Heart right ventricle (tissue), 16 donors: Measurements from ENCODE around the gene CGAS. TPM values are rescaled to one million over a fixed set of nuclear protein-coding genes. Genes with fewer than 3 reads are reported as not detected.

ENCODE experiments used
- ATAC-seq, 8 donors: fragments of 200-7000 bp; cut with Tn5 transposase; one replicate each; pipeline ENCODE4 v1.9.1; 2020; ENCODE audit warnings: mild to moderate bottlenecking in 8 of 8, moderate library complexity in 8 of 8, moderate number of reproducible peaks in 1 of 8
- DNase-seq, 2 donors: peaks; one replicate each; pipeline ENCODE4 v3.0.0-alpha.2; 2020
- H3K27ac ChIP-seq, 10 donors: fragments of 200-600 bp; sonication (generic) in 2 of 10; one replicate each; pipeline versions ENCODE4 v1.5.0 to v1.8.0; 2020 to 2022; ENCODE audit warnings: mild to moderate bottlenecking in 3 of 10
- H3K27me3 ChIP-seq, 7 donors: fragments of 200-600 bp; one replicate each; pipeline ENCODE4 v1.8.0; 2021 to 2022; ENCODE audit warnings: mild to moderate bottlenecking in 2 of 7
- H3K36me3 ChIP-seq, 9 donors: fragments of 200-600 bp; sonication (generic) in 1 of 9; one replicate each; pipeline versions ENCODE4 v1.5.0 to v1.8.0; 2020 to 2022; ENCODE audit warnings: mild to moderate bottlenecking in 2 of 9
- H3K4me1 ChIP-seq, 9 donors: fragments of 200-600 bp; sonication (generic) in 1 of 9; one replicate each; pipeline versions ENCODE4 v1.5.0 to v1.8.0; 2020 to 2022; ENCODE audit warnings: mild to moderate bottlenecking in 4 of 9
- H3K4me3 ChIP-seq, 10 donors: fragments of 200-600 bp; sonication (generic) in 2 of 10; one replicate each; pipeline versions ENCODE4 v1.5.0 to v1.8.0; 2020 to 2022; ENCODE audit warnings: mild to moderate bottlenecking in 7 of 10, moderate library complexity in 2 of 10
- H3K9me3 ChIP-seq, 11 donors: fragments of 200-600 bp in 10 of 11; sonication (generic) in 2 of 11; one replicate each; pipeline versions ENCODE4 v1.5.0 to v1.8.0; 2013 to 2022; ENCODE audit warnings: mild to moderate bottlenecking in 2 of 11, control low read depth in 1 of 11, moderate library complexity in 1 of 11
- WGBS, 2 donors: extraction: QIAGEN DNeasy Blood & Tissue Kit; methylation state at CpG; one replicate each; pipeline ENCODE4 v1.1.7; 2013; ENCODE audit warnings: inconsistent platforms in 1 of 2; 5-methylcytosine and 5-hydroxymethylcytosine counted together
- intact Hi-C, 10 donors: fragments of 100-400 bp; cut with DNase I; formaldehyde crosslinking; loops; one replicate each; pipeline versions ENCODE4 v1.11.1 to v1.14.2; 2022
- polyA plus RNA-seq, 2 donors: library from polyadenylated mRNA; stranded (reverse); fragments of 200-250 nt; gene quantifications; one replicate each; pipeline ENCODE4 v1.2.3, GENCODE V29; 2013
- total RNA-seq, 10 donors: library from RNA; stranded (reverse); fragmentation: NEBNext Ultra II Directional in 3 of 10; extraction: Animal tissue kit (Norgen Biotek cat#: 25700) in 3 of 10; gene quantifications; one replicate each; pipeline versions ENCODE4 v1.2.1 to v1.2.4, GENCODE V29; 2021 to 2023
- TF ChIP-seq, protein P1 (sequence below), 9 donors: fragments of 200-600 bp; sonication (generic) in 2 of 9; IDR thresholded peaks; one replicate each; pipeline versions ENCODE4 v1.5.0 to v1.8.0; 2021 to 2022; ENCODE audit warnings: antibody characterized with exemption in 9 of 9, mild to moderate bottlenecking in 5 of 9, moderate library complexity in 1 of 9
- donor health status: Arrhythmogenic right ventricular cardiomyopathy.
- donor health status: ischemic (EF 13 %, LVEDD 7.1; RV severe dilation, severe dysfunction).
- donor health status: healthy with polysubstance abuse.
- donor health status: DM: no; HTN: yes; CAD: no.
- donor health status: DM: no; HTN: no; CAD: no.
- donor health status: ischemic (EF 25% LVEDD 6.9; RV normal size, moderate dysfunction).
- donor health status: ischemic (EF 25% LVEDD 5.7; RV mildly dilated, moderate dysfunction).
- donor health status: healthy.
- donor health status: DM: yes; HTN: yes; CAD: no.
- donor health status: Ischemic cardiomyopathy.
- donor health status: ischemic (EF 35%, LVEDD 5.7; RV mildly dilated, moderate dysfunction).
- donor health status: nonischemic (EF 11% LVEDD 7.7; RV severe dilation, severe dysfunction).
- donor health status: DM: yes; HTN: yes; CAD: no.
- donor health status: PGD.
- donor health status: ischemic (EF 29% LVEDD 5.4; RV normal size, mild dysfunction).
- donor health status: nonischemic (EF 23%, LVEDD 6.1; RV moderate dilation, normal function).

The CGAS gene
- total and polyA plus RNA-seq, 12 donors: 0.46 to 4.1 (median 1.1) TPM

DNA sequence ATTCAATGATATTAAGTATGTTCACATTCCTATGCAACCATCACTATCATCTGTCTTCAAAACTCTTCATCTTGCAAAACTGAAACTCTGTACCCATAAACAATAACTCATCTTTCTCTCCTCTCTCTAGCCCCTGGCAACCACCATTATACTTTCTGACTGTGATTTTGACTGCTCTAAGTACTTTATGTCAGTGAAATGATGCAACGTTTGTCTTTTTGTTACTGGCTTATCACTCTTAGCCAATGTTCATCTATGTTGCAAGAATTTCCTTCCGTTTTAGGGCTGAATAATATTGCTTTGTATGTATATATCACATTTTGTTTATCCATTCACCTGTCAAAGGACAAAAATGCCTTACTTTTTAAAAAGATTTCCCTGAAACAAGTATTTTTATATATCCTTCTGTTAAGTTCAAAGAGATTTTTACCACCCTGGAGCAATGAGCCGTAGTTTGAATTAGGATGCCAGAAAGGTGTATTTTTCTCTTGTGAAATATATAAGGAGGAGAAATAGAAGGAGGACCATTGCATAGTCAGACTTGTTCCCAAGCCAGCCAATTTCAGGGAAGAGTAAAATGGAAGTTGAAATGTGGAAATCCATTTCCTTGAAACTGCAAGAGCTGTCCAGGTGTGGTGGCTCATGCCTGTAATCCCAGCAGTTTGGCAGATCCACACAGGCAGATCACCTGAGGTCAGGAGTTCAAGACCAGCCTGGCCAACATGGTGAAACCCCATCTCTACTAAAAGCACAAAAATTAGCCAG is 4.0 kb upstream of the CGAS start:
- ATAC-seq (no peak), DNase-seq (no peak)
- Histone ChIP-seq H3K4me3 (no peak overlapping the region), H3K27me3 (peaks cover 0 to 12% (median 0%) of the 10 kb centered on the region in 7 donors), H3K9me3 (no peaks in the 10 kb centered on the region), H3K27ac (peak overlapping the region in 1 of 10 donors; percentile 41), H3K4me1 (peaks cover 0 to 57% (median 10%) of the 10 kb centered on the region in 9 donors), H3K36me3 (no peaks in the 10 kb centered on the region)
- 72 to 73% methylated on average over 3 of the region's 3 CpGs for WGBS, 2 donors
- intact Hi-C loops: loop anchor here in 1 of 10 donors (10.0 kb wide), 1 partner anchor 59 kb away; no protein-coding TSS in a partner anchor
- TF ChIP-seq, protein P1, sequence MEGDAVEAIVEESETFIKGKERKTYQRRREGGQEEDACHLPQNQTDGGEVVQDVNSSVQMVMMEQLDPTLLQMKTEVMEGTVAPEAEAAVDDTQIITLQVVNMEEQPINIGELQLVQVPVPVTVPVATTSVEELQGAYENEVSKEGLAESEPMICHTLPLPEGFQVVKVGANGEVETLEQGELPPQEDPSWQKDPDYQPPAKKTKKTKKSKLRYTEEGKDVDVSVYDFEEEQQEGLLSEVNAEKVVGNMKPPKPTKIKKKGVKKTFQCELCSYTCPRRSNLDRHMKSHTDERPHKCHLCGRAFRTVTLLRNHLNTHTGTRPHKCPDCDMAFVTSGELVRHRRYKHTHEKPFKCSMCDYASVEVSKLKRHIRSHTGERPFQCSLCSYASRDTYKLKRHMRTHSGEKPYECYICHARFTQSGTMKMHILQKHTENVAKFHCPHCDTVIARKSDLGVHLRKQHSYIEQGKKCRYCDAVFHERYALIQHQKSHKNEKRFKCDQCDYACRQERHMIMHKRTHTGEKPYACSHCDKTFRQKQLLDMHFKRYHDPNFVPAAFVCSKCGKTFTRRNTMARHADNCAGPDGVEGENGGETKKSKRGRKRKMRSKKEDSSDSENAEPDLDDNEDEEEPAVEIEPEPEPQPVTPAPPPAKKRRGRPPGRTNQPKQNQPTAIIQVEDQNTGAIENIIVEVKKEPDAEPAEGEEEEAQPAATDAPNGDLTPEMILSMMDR (IDR thresholded peaks at IDR 0.05): no peak

- peaks cover 0 to 20% (median 0%) of the 10 kb centered on the region in 9 donors for H3K36me3 ChIP-seq
- WGBS, 2 donors: 2% methylated on average over 79 of the region's 79 CpGs
- H3K27me3 ChIP-seq: peaks cover 0 to 12% (median 0%) of the 10 kb centered on the region in 7 donors
Observed at GRCh38 chr6:73451223-73452106, 632 bp downstream of the CGAS start.

GRCh38 chr6:73443555-73443954 is 8.5 kb downstream of the CGAS start:
- peaks cover 0 to 94% (median 0%) of the 10 kb centered on the region in 9 donors for H3K36me3 ChIP-seq
- no peaks in the 10 kb centered on the region for H3K27me3 ChIP-seq
- H3K27ac ChIP-seq: no peak overlapping the region
- no peak for DNase-seq
- 94 to 98% methylated on average over 3 of the region's 3 CpGs for WGBS, 2 donors
- no peak for ATAC-seq
- intact Hi-C loops: no loop called here
- H3K9me3 ChIP-seq: no peaks in the 10 kb centered on the region
- H3K4me1 ChIP-seq: peaks cover 0 to 5% (median 0%) of the 10 kb centered on the region in 9 donors
- no peak overlapping the region for H3K4me3 ChIP-seq
- TF ChIP-seq, protein P1 (IDR thresholded peaks at IDR 0.05): no peak

More at GRCh38 chr6:73451223-73452106, 632 bp downstream of the CGAS start:
- TF ChIP-seq, protein P1 (IDR thresholded peaks at IDR 0.05): peak in 1 of 9 donors; percentile 5
- H3K9me3 ChIP-seq: no peaks in the 10 kb centered on the region
- intact Hi-C loops: loop anchor here in 1 of 10 donors (10.0 kb wide), 1 partner anchor 63 kb away; no protein-coding TSS in a partner anchor
- peaks cover 0 to 60% (median 14%) of the 10 kb centered on the region in 9 donors for H3K4me1 ChIP-seq
- H3K4me3 ChIP-seq: peak overlapping the region; percentile 63 to 90 (median 76)
- H3K27ac ChIP-seq: peak overlapping the region; percentile 23 to 94 (median 86)
- DNase-seq (peak; percentile 35 to 46), ATAC-seq (peak; percentile 64 to 78 (median 71))

- H3K4me1 ChIP-seq: no peaks in the 10 kb centered on the region
- H3K36me3 ChIP-seq: peaks cover 0 to 96% (median 3%) of the 10 kb centered on the region in 9 donors
- DNase-seq: no peak
- WGBS, 2 donors: 89% methylated on average over 3 of the region's 3 CpGs
- TF ChIP-seq, protein P1 (IDR thresholded peaks at IDR 0.05): no peak
- intact Hi-C loops: no loop called here
- H3K9me3 ChIP-seq: no peaks in the 10 kb centered on the region
- no peak overlapping the region for H3K4me3 ChIP-seq
- H3K27ac ChIP-seq: no peak overlapping the region
- H3K27me3 ChIP-seq: no peaks in the 10 kb centered on the region
- no peak for ATAC-seq
Observed at GRCh38 chr6:73435236-73435635, 16.9 kb downstream of the CGAS start.
